Dermis microvascular lymphatic vessel endothelial cell (primary cell): ENCODE results near the gene KIF26B. TPM values are rescaled to one million over a fixed set of nuclear protein-coding genes. Genes with fewer than 3 reads are reported as not detected.
"Not testable (repeated sequence)": the region's sequence is repeated elsewhere in the genome, so short reads cannot be mapped to it uniquely, and the experiment has no call there.

Experiments used
- DNase-seq, 2 donors: peaks; one replicate each; pipeline versions ENCODE4 v3.0.0 to v3.0.0-alpha.2; 2010; ENCODE audit warnings: low read depth in 2 of 2
- total RNA-seq: library from RNA; depleted of rRNA; stranded (reverse); fragments of >200 nt; gene quantifications from 2 replicates; pipeline ENCODE4 v1.2.1, GENCODE V29; 2014

KIF26B gene
- total RNA-seq, result 1.3 and 3.8 TPM in 2 replicates

DNA sequence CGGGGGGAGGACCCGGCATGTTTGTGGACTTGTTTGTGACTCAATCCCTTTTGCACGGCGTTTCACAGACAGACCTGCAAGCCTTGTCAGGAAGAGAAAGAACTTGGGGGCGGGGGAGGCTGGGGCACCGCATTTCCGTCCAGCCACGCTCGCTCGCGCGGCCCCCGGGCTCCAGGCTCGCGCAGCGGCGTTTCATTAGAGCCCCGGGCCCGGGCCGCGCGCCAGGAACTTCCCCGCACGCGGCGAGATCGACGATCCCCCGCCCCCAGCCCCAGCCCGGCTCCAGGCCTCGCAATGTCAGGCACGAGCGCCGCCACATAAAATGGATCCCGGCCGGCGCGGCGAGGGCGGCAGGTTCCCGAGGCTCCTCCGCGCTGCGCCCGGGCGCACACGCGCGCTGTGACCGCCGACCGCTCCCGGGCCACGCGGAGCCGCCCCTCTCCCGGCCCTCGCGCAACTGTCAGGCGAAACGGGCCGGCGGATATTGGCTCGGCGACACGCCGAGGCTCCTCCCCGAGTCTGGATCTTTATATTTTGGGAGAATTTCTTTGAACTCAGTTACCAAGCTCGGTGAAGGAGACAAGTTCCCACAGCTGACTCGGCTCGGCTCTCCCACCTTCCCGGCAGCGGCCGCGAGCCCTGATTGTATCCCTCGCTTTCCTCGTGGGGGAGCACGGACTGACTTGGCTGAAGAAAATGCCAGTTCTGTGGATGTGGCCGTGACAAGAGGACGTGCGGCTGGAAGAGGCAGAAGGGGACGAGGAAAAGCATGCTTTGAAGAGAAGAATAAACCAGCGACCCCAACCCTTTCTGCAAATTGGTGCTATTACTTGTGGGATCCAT lies at the start of gene KIF26B:
KIF26B (plus strand) TSS at position 557 of the 843 bp plus-strand sequence. CDS start 440 bp downstream, outside the sequence.
- peak in 1 of 2 donors; percentile 57 for DNase-seq

DNA sequence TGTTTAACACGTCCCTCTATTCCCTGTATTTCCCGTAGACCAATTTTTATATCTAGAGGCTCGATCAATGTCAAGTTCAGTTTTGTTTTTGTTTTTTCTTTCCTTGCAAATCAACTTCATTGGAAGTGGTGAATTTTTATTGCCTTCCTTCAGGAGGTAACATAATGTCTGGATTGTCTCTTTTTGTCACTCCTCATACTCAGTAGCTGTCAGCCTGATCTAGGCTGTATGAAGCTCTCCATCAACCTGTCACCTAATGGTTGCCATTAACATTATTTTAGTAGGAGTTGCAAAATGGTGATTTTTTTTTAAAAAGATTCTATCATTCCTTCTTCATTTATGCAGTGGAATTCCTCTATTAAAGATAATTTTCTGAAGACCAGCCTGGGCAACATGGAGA lies 49.7 kb upstream of the KIF26B start:
- DNase-seq, result no peak

DNA sequence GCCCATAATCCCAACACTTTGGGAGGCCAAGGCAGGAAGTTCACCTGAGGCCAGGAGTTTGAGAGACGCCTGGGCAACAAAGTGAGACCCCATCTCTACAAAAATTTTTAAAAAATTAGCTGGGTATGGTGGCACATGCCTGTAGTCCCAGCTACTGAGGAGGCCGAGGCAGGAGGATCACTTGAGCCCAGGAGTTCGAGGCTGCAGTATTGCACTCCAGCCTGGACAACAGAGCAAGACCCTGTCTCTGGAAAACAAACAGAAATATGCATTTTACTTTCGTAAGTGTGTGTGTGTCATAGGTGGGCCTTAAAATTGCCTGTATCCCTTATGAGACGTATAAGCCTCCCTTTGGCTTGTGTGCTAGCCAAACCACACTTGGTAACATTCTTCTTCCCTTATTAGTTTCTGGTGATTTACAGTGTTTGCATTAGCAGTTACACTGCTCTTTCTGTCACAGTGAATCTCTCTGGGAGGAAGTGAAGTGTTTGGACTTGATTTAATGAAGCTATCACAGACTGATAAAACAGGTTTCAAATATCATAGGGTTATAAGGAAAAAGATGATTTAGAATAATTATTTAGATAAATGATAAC lies 48.9 kb upstream of the KIF26B start:
- DNase-seq, result no peak

DNA sequence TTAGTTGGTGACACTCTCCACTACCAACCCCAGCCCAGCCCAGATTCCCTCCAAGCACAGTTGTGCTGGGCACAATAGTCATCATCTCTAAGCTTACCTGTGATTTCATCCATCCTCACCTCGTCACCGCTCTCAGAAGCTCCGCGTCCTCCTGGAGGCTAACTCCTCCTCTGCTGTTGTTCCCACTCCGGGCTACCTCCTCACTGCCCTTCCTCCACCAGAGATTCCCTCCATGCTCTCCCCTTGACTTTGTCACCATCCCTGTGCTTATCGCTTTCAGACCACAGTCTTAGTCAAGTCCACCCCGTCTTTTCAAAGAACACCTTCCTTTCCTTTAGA lies 47.0 kb upstream of the KIF26B start:
- no peak for DNase-seq

DNA sequence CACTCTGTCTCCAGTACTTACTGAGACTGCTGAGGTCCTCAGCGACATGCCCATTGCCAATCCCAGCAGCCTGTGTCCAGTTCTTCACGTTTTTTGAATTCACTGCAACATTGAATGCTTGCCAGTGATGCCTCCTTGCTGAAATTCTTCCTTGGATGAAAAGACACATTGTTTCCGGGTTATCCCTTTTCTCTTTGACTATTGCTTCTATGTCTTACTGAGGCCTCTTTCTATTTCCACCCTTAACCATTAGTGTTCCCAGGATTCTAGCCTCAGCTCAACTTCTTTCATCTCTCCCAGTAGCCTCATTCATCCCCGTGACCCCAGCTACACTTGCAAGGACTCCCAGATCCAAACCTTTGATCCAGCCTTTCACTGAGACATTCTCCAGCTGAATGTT lies 46.5 kb upstream of the KIF26B start:
- no peak for DNase-seq

DNA sequence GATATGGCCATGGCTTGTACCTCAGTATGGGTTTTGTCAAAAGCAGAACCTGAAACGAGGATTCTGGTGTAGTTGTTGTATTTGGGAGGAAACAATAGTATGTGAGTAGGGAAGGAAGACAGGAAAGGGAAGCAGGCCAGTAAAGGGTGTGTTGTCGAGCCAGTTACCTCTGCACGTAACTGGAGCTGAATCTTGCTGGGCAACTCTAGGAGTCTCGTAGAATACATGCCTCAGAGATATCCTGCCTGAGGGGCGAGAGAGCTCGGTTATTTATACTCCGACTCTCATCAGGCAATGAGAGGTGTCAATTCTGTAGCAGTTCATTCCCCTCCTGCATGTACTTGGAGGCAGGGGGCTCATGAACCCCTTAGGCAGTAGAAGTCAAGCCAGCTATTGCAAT lies 45.9 kb upstream of the KIF26B start:
- no peak for DNase-seq

DNA sequence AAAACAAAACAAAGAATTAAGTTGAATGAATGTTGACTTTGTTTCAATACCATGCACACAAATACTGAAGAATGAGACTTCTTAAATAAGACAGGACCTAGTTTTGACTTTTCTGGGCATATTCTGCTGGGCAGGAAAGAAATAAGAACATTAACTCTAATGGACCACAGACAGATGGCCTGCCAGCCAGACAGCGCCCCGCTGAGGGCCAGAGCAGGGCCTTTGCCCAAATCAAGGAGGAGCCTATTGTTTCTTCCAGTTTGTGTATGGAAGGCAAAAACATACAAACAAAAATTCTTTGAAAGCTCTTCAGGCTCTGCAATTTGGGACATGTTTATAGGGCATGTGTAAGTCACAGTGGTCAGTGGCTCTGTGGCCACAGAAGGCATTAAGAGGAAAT lies 44.4 kb upstream of the KIF26B start:
- DNase-seq, result no peak

DNA sequence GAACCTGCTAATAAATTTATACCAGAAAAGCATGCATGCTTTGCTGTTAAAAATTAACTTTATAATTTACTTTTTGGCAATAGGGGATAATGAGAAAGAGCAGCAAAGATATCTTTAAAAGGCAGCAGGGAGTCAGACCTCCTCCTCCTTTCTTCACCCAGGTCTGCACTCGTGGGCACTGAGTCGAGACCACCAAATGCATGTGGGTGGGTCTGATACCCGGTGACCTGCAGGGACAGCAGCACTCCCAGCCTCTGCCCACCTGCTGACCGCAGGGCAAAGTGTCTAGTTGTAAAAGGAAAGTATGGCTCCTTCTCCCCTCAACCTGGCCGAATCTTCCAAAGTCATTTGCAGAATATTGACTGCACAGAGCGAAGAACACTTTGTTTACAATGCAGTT lies 43.7 kb upstream of the KIF26B start:
- no peak for DNase-seq

DNA sequence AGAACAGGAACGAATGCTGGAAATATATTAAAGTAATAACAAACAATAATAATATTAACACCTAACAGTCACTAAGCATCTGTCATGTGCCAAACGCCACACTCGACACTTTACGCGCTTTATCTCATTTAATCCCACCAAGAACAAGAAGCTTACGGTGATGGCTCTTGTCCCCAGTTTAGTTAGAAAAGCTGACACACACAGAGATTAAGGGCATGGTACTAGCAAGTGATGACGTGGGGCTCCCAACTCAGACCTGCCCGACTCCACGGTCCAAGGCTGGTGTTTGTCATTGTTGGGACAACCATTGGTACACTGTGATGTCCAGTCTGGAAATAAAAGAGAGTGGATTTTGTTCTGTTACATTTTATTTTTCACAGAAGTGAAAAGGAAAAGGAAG lies 41.1 kb upstream of the KIF26B start:
- peak in 1 of 2 donors; percentile 12 for DNase-seq

DNA sequence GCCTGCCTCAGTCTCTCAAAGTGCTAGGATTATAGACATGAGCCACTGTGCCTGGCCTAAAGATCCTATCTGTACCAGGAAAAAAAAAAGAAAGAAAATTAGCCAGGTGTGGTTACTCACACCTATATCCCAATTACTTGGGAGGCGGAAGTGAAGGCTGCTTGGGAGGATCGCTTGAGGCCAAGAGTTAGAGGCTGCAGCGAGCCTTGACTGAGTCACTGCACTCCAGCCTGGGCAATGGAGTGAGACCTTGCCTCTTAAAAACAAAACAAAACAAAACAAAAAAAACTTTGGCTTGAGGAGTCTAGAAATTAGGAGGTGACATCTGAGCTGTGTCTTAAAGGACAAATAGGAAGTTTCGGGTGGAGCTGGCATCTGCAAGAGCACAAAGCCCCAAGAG lies 38.7 kb upstream of the KIF26B start:
- DNase-seq, result no peak

DNA sequence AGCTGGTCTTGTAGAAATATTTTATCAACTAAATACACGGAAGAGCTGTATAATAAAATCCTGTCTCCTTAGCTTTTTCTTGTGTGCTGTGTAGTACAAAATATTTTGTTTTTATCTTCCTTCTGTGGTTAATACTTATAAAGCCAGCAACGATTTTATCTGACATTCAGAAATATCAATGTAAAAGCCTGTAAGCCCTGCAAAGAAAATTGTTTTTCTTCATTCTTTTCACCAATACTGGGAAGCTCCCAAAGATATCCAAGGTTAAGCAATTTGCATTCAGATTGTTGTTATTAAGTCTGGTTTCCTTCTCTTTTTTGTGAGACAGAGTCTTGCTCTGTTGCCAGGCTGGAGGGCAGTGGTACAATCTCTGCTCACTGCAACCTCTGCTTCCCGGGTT lies 38.0 kb upstream of the KIF26B start:
- no peak for DNase-seq

DNA sequence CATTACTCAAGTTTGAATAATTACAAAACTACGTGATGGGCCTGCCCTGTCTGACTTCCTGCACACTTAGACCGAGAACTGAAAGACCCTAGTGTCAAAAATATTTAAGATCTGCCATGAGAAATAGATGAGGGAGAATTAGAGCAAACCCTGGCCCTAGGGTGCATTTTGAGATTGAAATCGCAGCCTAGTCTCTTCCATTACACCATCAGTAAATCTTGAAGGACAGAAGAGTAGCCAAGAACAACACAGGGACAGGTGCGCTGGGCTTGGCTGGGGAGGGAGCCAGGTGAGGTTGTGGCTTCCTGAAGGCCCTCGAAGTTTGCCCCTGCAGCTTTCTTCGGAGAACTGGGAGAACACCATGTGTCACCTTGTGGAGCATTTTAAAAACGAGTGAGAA lies 36.7 kb upstream of the KIF26B start:
- DNase-seq, result no peak

DNA sequence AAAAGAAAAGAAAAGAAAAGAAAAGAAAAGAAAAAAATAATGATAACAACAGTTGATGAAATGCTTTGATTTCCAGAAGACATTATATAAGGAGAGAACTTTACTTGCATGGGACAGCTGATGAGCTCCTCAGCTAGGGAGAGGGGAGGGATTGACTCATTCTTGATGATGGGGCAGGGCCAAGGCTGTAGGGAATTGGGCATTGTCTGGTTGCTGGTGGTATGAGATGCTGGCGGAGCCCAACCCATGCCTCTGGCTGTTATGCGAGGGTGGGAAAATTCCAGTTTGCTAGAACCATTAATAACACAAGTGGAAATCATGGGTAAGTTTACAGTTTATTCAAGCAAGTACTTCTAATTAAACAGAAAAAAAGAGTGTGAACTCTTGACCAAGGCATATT lies 36.0 kb upstream of the KIF26B start:
- no peak for DNase-seq

DNA sequence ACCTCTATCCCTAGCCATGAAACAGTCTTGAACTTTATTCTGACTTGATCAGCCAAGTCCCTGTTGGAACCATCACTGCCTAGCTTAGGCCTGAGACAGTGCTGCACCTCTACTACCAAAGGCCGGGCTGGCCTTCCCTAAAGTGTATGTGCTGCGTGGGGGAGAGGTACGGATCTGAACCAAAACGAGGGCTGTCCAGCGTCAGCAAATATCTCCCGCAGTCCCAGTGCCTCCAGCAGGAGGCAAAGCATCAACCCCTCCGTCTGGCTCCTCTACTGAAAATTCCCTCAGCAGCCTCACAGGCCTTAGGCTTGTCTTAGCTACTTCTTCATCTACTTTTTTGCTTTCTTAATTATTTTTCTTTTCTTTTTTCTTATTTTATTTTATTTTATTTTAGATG lies 33.3 kb upstream of the KIF26B start:
- no peak for DNase-seq

DNA sequence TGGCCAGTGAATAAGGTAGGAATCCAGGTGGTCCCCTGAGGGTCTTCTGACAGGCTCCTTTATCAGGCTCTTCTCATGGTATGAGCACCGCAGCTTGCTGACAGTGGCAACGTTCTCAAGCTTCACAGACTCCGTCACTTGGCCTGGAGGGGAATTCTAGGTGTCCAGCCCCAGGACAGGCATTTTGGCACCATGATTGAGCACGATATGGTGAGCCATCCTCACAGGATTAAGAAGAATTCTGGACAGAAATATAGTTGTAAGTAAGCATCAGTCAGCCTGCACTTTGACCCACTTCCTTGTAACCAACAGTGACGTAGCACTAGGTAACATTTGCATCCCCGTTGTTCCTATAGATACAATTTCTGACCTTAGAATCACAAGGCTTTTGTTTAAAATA lies 30.5 kb upstream of the KIF26B start:
- no peak for DNase-seq

DNA sequence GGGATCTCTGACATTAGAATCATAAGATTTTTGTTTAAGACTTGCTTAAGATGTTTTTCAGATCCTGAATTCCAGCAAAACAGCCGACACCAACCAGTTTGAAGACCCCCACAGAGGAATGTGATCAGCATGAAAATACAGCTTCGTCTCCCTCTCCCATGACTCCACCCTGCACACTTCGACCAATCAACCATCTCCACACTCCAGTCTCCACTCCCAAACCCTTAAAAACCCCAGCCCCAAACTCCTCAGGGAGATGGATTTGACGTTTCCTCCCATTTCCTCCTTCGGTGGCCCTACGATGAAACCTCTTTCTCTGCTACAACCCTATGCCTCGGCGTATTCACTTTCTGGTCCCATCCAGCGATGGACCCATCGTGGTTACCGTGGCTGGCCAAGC lies 30.1 kb upstream of the KIF26B start:
- no peak for DNase-seq

DNA sequence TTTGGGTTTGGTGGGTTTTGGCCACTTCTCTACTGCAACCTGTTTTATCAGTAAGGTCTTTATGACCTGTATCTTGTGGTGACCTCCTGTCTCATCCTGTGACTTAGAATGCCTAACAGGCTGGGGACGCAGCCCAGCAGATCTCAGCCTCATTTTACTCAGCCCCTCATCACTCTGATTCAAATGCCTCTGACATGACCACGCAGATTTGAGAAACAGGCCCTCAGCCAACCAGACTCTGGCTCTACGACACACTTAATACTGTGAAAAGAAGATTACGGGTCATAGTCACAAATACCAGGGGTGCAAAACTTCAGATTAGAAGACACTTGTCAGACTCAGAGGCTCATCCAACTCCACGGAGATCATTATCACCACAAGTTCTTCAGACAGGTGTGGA lies 28.3 kb upstream of the KIF26B start:
- DNase-seq, result no peak

DNA sequence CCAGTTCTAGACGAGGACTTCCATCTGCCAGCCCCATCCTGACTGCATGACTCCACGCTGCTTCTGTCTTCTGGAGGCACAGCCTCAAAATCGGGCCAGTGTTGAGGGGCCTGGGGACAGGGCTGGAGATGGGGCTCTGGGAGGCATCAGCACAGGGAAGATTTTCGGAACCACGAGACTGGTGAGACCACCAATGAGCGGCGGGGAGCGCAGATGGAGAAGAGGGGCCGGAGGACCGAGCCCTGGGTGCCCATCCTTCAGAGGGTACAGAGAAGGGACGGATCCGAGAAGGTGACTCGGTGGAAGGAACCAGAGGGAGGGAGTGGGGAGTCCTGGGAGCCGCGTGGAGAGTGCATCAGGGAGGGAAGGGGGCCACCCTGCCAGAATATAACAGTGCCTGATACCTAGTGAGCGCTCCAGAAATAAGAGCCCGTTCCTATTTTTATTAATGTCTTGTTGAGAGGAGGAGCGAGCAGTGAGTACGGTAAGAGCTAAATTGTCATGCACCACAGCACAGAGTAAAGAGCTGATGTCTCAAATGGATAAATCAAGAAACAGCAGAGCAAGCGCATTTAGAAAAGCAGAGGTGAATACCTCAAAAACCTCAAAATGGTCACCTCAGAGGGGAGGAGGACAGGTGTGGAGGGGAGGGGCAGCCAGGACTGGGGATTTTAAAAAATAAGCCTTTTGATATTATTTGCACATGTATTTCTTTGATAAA lies 26.2 kb upstream of the KIF26B start:
- DNase-seq, result no peak

DNA sequence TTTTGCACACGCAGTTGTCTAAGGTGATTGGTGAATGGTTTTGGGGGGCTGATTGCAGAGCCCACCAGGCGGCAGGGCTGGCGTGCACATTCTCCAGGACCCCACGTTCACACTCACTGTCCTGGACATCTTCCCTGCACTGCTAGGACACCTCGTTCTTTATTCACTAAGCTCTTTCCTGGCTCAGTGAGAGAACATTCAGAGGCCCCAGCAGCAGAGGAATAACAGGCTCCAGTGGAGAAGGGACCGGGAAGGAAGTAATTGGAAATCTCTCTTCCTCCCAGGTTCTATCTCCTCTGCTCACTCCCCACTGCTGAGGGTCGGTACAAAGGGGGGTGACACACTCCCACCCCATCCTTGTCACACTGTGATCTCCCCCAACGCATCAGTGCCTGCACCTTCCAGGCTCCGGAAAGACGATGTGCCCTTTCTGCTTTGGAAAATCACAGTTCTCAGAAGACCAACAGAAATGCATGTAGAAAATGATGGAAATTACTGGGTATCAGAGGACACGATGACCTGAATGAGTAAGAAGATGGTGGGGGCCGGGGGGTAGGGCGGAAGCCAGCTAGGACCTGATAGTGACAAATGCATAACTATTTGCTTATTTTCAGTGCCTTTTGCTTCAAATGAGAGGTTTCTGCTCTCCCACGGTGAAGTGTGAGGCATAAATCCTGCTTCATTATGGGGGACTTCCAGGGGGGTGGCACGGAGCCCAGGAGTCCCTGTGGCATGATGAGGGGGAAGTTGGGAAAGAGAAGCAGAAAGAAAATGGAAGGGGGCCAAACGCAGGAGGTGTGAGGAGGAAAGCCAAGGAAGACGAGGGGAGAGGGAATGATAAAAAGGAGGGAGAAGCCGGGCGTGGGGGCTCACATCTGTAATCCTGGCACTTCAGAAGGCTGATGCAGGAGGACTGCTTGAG lies 25.2 kb upstream of the KIF26B start:
- DNase-seq, result no peak

DNA sequence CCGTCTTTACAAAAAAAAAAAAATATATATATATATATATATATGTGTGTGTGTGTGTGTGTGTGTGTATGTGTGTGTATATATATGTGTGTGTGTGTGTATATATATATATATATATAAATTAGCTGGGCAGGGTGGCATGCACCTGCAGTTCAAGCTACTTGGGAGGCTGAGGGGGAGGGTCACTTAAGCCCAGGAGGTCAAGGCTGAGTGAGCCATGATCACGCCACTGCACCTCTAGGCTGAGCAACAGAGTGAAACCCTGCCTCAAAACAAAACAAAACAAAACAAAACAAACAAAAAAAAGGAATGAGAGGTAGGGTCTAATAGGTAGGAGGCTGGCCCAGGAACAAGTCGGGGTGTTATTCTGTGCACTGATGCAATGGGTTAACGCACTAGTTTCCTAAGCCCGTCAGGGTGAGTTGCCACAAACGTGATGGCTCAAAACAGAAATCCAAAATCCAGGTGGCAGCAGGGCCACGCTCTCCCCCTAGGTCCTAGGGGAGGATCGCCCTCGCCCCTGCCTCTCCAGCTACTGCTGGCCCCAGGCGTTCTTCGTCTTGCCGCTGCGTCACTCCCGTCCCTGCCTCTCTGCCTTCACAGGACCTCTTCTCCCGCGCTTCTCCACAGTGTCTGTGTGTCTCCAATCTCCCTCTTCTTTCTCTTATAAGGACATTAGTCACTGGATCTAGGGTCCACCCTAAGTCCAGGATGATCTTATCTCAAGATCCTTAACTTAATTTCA lies 24.3 kb upstream of the KIF26B start:
- DNase-seq, result not testable (repeated sequence)

DNA sequence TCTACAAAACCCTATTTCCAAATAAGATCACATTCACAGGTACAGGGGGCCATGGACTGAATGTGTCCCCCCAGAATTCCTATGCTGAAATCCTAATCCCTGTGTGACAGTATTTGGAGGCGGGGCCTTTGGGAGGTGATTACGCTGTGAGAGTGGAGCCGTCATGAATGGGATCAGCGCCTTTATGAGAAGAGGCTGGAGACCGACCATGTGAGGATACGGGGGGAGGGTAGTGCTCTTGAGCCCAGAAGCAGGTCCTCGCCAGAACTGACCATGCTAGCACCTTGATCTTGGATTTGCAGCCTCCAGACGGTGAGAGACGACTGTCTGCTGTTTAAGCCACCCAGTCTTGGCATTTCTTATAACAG lies 23.8 kb upstream of the KIF26B start:
- no peak for DNase-seq
